Stimulated activated CD4-positive, alpha-beta T cell treated with anti-CD3 and anti-CD28 coated beads, Interleukin-1b, Interleukin-23, amount 100 ng/mL, for 48 hours (primary cell): ENCODE data around the gene TANGO6.
"Not testable (repeated sequence)": the region's sequence is repeated elsewhere in the genome, so short reads cannot be mapped to it uniquely, and the experiment has no call there.

Experiments
- DNase-seq: peaks from one replicate; pipeline ENCODE4 v3.0.0-alpha.2; 2020

The TANGO6 gene

DNA sequence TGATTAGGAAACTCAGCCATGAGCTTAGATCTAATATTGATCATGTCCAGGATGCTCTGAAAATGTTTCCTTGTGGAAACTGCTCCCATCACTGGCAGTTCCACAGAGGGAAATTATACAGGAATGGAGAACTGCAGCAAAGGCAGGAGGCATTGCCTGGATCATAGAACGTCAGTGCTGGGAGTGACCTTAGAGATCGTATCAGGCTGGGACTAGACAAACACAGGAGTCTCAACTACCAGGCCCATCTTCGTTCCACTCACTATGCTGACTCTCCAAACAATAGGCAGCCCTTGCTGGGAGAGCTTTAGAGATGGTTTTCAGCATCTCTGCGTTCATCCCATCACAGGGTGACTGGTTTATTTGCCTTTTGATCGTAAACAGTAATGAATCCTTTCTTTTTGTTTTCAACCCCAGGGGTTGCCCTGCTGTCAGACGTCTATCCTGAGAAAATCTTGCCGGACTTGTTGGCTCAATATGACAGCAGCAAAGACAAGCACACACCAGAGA, 130.3 kb downstream of the TANGO6 start:
- no peak for DNase-seq

- no peak for DNase-seq
Observed at GRCh38 chr16:68978303-68978954, 135.1 kb downstream of the TANGO6 start.

DNA sequence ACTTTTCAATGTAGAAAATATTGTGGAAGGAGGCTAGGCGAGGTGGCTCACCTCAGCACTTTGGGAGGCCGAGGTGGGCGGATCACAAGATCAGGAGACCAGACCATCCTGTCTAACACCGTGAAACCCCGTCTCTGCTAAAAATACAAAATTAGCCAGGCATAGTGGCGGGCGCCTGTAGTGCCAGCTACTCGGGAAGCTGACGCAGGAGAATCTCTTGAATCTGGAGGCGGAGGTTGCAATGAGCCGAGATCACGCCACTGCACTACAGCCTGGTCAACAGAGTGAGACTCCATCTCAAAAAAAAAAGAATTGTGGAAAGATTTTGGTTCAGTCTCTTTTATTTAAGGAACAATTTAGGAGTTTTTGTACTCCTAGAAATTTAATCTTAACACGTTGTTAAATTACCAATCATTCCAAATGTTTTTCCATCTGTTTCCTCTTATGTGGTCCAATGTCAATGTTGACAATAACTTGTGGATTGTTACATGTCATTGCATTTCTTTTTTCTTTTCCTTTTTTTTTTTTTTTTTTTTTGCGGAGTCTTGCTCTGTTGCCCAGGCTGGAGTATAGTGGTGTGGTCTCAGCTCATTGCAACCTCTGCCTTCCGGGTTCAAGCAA, 137.5 kb downstream of the TANGO6 start:
- DNase-seq, result no peak

- no peak for DNase-seq
Observed at GRCh38 chr16:68981971-68982370, 138.6 kb downstream of the TANGO6 start.

DNA sequence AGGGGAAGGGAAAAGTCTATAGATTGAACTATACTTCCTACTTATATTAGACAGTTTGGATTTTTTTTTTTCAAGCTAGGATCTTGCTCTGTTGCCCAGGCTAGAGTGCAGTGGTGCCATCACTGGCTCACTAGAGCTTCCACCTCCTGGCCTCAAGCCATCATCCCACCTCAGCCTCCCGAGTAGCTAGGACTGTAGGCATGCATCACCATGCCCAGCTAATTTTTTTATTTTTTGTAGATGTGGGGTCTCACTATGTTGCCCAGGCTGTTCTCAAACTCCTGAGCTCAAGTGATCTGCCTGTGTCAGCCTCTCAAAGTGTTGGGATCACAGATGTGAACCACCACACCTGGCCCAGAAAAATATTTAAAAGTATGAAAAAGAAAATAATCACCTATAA, 141.1 kb downstream of the TANGO6 start:
- DNase-seq, result no peak

- no peak for DNase-seq
Observed at GRCh38 chr16:68985268-68985667, 141.9 kb downstream of the TANGO6 start.

DNA sequence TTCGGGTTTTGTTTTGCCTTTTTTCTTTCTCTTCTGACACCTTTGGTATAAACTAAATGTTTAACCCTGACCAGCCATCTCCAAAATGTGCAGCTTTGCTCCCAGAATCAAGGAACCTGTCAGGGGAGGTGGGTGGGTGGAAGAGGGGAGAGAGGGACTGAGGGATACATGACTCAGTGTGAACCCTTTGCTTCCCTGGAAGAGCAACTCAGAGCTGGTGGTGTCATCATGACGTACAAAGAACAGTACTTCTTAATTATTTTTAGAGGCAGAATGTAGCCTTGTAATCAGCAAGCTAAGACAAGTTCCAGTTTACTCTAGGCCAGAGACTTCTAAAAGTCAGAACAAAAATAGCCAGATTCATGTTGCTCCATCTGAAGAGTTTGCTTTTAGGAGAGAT, 142.5 kb downstream of the TANGO6 start:
- no peak for DNase-seq

GRCh38 chr16:68987734-68988457, 144.6 kb downstream of the TANGO6 start:
- no peak for DNase-seq

GRCh38 chr16:68990172-68990845, 147.0 kb downstream of the TANGO6 start:
- not testable (repeated sequence) for DNase-seq

GRCh38 chr16:68991075-68991474, 147.7 kb downstream of the TANGO6 start:
- DNase-seq, result no peak

- no peak for DNase-seq
Observed at GRCh38 chr16:68992521-68992920, 149.2 kb downstream of the TANGO6 start.

GRCh38 chr16:68993456-68993855, 150.1 kb downstream of the TANGO6 start:
- no peak for DNase-seq

- no peak for DNase-seq
Observed at GRCh38 chr16:68993885-68994284, 150.6 kb downstream of the TANGO6 start.

- no peak for DNase-seq
Observed at GRCh38 chr16:68994324-68994723, 151.0 kb downstream of the TANGO6 start.

DNA sequence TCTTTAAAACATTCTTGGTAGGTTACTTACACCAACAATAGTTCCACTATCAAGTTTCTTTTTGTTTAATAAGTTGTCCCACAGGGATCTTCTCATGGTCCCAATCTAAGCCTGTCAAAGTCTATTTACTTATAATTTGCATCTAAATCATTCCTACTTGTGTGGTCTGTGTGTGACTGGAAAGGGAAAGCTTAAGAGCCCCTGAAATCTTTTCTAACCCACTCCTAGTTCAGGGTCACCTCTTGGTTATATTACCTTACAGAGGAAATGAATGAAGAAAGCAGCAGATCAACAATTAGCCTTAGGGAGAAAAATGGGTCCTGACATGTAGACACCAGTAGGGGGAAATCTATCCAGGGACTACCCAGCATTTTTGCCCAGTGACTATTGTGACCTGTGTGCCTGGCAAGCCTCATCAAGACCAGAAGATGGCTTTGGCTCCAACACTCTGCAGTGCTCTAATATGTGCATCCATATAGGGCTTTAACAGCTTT, 151.7 kb downstream of the TANGO6 start:
- no peak for DNase-seq

GRCh38 chr16:68997564-68997963, 154.2 kb downstream of the TANGO6 start:
- DNase-seq, result no peak

DNA sequence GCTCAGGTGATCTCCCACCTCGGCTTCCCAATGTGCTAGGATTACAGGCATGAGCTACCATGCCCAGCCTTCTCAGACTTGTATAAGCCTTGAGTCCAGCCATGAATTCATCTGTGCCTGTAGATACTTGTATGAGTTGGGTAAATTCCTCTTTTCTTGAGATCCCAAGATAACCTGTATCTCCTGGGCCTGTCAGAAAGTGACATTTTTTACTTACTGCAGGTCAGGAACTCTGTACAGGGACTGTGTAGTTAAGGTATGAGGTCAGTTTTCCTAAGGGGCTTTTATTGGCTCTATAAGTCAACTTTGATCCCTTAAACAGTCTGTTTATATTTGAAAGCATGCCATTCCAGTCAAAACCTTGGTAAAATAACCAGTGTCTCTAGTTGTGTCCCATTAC, 155.8 kb downstream of the TANGO6 start:
- no peak for DNase-seq

DNA sequence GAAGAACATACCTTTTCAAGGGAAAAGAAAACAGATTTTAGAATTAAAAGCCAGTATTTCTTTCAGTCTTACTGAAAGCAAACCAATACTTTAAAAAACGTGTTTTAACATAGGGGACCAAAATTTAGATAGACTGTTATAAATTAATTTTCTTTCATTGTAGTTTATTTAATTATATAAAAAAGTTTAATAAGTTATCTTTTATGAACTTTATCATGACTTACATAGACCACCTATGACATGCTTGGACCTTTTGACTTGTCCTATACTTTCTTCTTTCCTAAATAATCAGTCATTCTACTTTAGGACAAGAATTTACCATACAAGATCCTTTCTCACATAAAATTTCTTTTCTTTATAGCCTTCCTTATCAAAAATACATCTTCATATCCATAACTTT, 160.2 kb downstream of the TANGO6 start:
- no peak for DNase-seq

GRCh38 chr16:69005641-69006355, 162.5 kb downstream of the TANGO6 start:
- no peak for DNase-seq

- no peak for DNase-seq
Observed at GRCh38 chr16:69012906-69013305, 169.6 kb downstream of the TANGO6 start.

DNA sequence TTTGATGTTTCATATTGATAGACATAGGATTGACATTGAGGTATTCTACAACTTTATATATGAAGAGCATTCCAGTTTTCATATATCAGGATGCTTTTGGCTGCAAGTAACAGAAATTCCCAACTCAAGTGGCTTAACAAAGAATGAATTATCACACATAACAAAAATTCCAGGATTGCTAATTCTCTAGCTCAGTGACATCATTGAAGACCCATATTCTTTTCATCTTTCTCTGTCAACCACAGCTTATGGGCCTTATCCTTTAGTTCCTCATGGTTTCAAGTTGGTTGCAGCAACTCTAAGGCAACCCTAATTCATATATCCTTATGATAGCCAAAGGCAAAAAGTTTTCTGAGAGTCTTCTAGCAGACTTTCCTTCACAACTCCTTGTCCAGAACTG, 170.7 kb downstream of the TANGO6 start:
- DNase-seq, result no peak

DNA sequence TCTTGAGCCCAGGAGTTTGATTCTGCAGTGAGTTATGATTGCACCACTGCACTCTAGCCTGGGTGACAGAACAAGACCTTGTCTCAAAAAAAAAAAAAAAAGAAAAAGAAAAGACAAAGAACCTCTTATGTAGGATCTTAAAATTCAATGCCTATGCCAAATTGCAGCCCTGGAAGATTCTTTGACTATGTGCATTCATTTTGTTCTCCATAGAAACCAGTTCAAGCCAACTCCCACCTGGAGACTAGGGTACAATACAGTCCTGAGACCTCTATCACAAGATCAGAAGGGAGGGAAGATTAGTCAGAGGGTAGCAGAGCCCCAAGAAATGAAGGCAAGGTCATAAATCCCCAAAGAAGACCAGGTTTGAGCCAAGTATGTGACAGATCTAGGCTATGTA, 171.5 kb downstream of the TANGO6 start:
- DNase-seq, result no peak
